NCI-H2196 (cell line): ENCODE data around the gene ENAH.
"Not testable (repeated sequence)": the region's sequence is repeated elsewhere in the genome, so short reads cannot be mapped to it uniquely, and the experiment has no call there.

Source experiments
- DNase-seq: peaks from one replicate; lab custom pipeline; 2025; ENCODE audit not compliant: unreplicated experiment; lab: John Stamatoyannopoulos, UW

ENAH gene

GRCh38 chr1:225652729-225653462, at the start of gene ENAH:
Gene ENAH, minus strand, starts transcription at chr1:225653123. Its CDS starts 433 bp downstream, at chr1:225652690.
- peak; percentile 90 for DNase-seq

GRCh38 chr1:225700889-225701465, 48.1 kb upstream of the ENAH start:
- DNase-seq: no peak

GRCh38 chr1:225700164-225700821, 47.4 kb upstream of the ENAH start:
- peak; percentile 23 for DNase-seq

GRCh38 chr1:225699336-225699735, 46.4 kb upstream of the ENAH start:
- DNase-seq: no peak

GRCh38 chr1:225698194-225698593, 45.3 kb upstream of the ENAH start:
- DNase-seq: not testable (repeated sequence)

- no peak for DNase-seq
These were observed 44.5 kb upstream of the ENAH start for GRCh38 chr1:225697428-225697827.

- DNase-seq: no peak
These were observed 42.8 kb upstream of the ENAH start for GRCh38 chr1:225695578-225696337.

GRCh38 chr1:225694151-225694603, 41.3 kb upstream of the ENAH start:
- peak; percentile 87 for DNase-seq

GRCh38 chr1:225693697-225694096, 40.8 kb upstream of the ENAH start:
- DNase-seq: not testable (repeated sequence)

GRCh38 chr1:225693085-225693696, 40.3 kb upstream of the ENAH start:
- no peak for DNase-seq

GRCh38 chr1:225692517-225692879, 39.6 kb upstream of the ENAH start:
- no peak for DNase-seq

- DNase-seq: no peak
These were observed 39.1 kb upstream of the ENAH start for GRCh38 chr1:225691861-225692516.

- peak; percentile 49 for DNase-seq
These were observed 38.5 kb upstream of the ENAH start for GRCh38 chr1:225691377-225691776.

- DNase-seq: no peak
These were observed 37.0 kb upstream of the ENAH start for GRCh38 chr1:225689882-225690459.

GRCh38 chr1:225688345-225688744, 35.4 kb upstream of the ENAH start:
- DNase-seq: no peak

GRCh38 chr1:225685476-225686176, 32.7 kb upstream of the ENAH start:
- DNase-seq: no peak

- no peak for DNase-seq
These were observed 31.8 kb upstream of the ENAH start for GRCh38 chr1:225684741-225685140.

GRCh38 chr1:225681231-225681630, 28.3 kb upstream of the ENAH start:
- no peak for DNase-seq

- no peak for DNase-seq
These were observed 25.6 kb upstream of the ENAH start for GRCh38 chr1:225678545-225678944.
